ENCODE measurements around the gene SLC12A9.

SLC12A9 gene

GRCh38 chr7:100911484-100911883 is 59.0 kb downstream of the SLC12A9 start:
- Histone ChIP-seq H3K9ac (ENCODE audit: low read depth, low read length, poor library complexity, severe bottlenecking) (no peak overlapping the region), H3K4me1 (ENCODE audit: insufficient read depth, low read length, poor library complexity, severe bottlenecking) (no peaks in the 10 kb centered on the region), H3K4me3 (ENCODE audit: low read length, poor library complexity, severe bottlenecking) (no peak overlapping the region), H4K20me1 (ENCODE audit: insufficient read depth, low read length, poor library complexity, severe bottlenecking) (no peaks in the 10 kb centered on the region), H3K27me3 (ENCODE audit: insufficient read depth, low read length, poor library complexity, severe bottlenecking) (no peaks in the 10 kb centered on the region), H3K9me2 (replicated peaks; ENCODE audit: low read depth, low read length) (no peaks in the 10 kb centered on the region), H3K79me2 (ENCODE audit: insufficient read depth, low read length) (no peaks in the 10 kb centered on the region), H3F3A (ENCODE audit: low read depth) (no peaks in the 10 kb centered on the region), H3K9me3 (ENCODE audit: insufficient read depth, low read depth, low read length) (no peaks in the 10 kb centered on the region), H3K36me3 (ENCODE audit: insufficient read depth, low read length) (no peaks in the 10 kb centered on the region), H3K4me2 (ENCODE audit: low read depth, low read length, poor library complexity, severe bottlenecking) (no peak overlapping the region), H2AFZ (ENCODE audit: low read length) (no peak overlapping the region)
- TF ChIP-seq CTCF (conservative IDR thresholded peaks at IDR 0.05; ENCODE audit: low read length) (no peak), EZH2phosphoT487 (IDR thresholded peaks at IDR 0.05; ENCODE audit: borderline replicate concordance) (no peak)

GRCh38 chr7:100914208-100914878 is 61.8 kb downstream of the SLC12A9 start:
- no peaks in the 10 kb centered on the region for H3K4me1 ChIP-seq (ENCODE audit: insufficient read depth, low read length, poor library complexity, severe bottlenecking)
- no peak overlapping the region for H3K9ac ChIP-seq (ENCODE audit: low read depth, low read length, poor library complexity, severe bottlenecking)
- H3K79me2 ChIP-seq (ENCODE audit: insufficient read depth, low read length): no peaks in the 10 kb centered on the region
- H3K9me2 ChIP-seq (replicated peaks; ENCODE audit: low read depth, low read length): no peaks in the 10 kb centered on the region
- no peak overlapping the region for H2AFZ ChIP-seq (ENCODE audit: low read length)
- no peaks in the 10 kb centered on the region for H4K20me1 ChIP-seq (ENCODE audit: insufficient read depth, low read length, poor library complexity, severe bottlenecking)
- no peaks in the 10 kb centered on the region for H3K27me3 ChIP-seq (ENCODE audit: insufficient read depth, low read length, poor library complexity, severe bottlenecking)
- H3K4me3 ChIP-seq (ENCODE audit: low read length, poor library complexity, severe bottlenecking): no peak overlapping the region
- no peaks in the 10 kb centered on the region for H3K36me3 ChIP-seq (ENCODE audit: insufficient read depth, low read length)
- no peak overlapping the region for H3K4me2 ChIP-seq (ENCODE audit: low read depth, low read length, poor library complexity, severe bottlenecking)
- no peaks in the 10 kb centered on the region for H3K9me3 ChIP-seq (ENCODE audit: insufficient read depth, low read depth, low read length)
- no peaks in the 10 kb centered on the region for H3F3A ChIP-seq (ENCODE audit: low read depth)
- no peak for TF ChIP-seq EZH2phosphoT487 (IDR thresholded peaks at IDR 0.05; ENCODE audit: borderline replicate concordance)
- TF ChIP-seq CTCF (conservative IDR thresholded peaks at IDR 0.05; ENCODE audit: low read length): no peak

GRCh38 chr7:100914879-100915447 is 62.5 kb downstream of the SLC12A9 start:
- Histone ChIP-seq H3K4me1 (ENCODE audit: insufficient read depth, low read length, poor library complexity, severe bottlenecking) (no peaks in the 10 kb centered on the region), H3K4me3 (ENCODE audit: low read length, poor library complexity, severe bottlenecking) (no peak overlapping the region), H3K36me3 (ENCODE audit: insufficient read depth, low read length) (no peaks in the 10 kb centered on the region), H3F3A (ENCODE audit: low read depth) (no peaks in the 10 kb centered on the region), H3K4me2 (ENCODE audit: low read depth, low read length, poor library complexity, severe bottlenecking) (no peak overlapping the region), H3K9me3 (ENCODE audit: insufficient read depth, low read depth, low read length) (no peaks in the 10 kb centered on the region), H3K9ac (ENCODE audit: low read depth, low read length, poor library complexity, severe bottlenecking) (no peak overlapping the region), H4K20me1 (ENCODE audit: insufficient read depth, low read length, poor library complexity, severe bottlenecking) (no peaks in the 10 kb centered on the region), H3K9me2 (replicated peaks; ENCODE audit: low read depth, low read length) (no peaks in the 10 kb centered on the region), H3K79me2 (ENCODE audit: insufficient read depth, low read length) (no peaks in the 10 kb centered on the region), H2AFZ (ENCODE audit: low read length) (no peak overlapping the region), H3K27me3 (ENCODE audit: insufficient read depth, low read length, poor library complexity, severe bottlenecking) (no peaks in the 10 kb centered on the region)
- no peak for TF ChIP-seq CTCF (conservative IDR thresholded peaks at IDR 0.05; ENCODE audit: low read length)
- no peak for TF ChIP-seq EZH2phosphoT487 (IDR thresholded peaks at IDR 0.05; ENCODE audit: borderline replicate concordance)

Measured in Loucy (cell line).